ENCODE data around the gene BSX. TPM values are rescaled to one million over a fixed set of nuclear protein-coding genes. Genes with fewer than 3 reads are reported as not detected.
A peak's percentile ranks its signal among the peaks of the same experiment; 100 is the strongest.

BSX gene
- total RNA-seq, 1 donor from 2014 or later = not detected

- H3K4me3 Mint-ChIP-seq = no peak overlapping the region
- Histone ChIP-seq H3K9me3 (ENCODE audit: low read depth) (no peaks in the 10 kb centered on the region), H3K4me1 (no peaks in the 10 kb centered on the region), H4K20me1 (ENCODE audit: low read depth) (no peaks in the 10 kb centered on the region), H3K36me3 (no peaks in the 10 kb centered on the region), H3K27ac (no peak overlapping the region), H3K27me3 (no peaks in the 10 kb centered on the region), H3K9ac (no peak overlapping the region), H3K79me2 (ENCODE audit: low read depth) (no peaks in the 10 kb centered on the region), H3K4me3 (no peak overlapping the region), H3K4me2 (no peak overlapping the region), H2AFZ (replicated peaks) (no peak overlapping the region), H3F3A (ENCODE audit: low read depth) (no peaks in the 10 kb centered on the region)
- no peak for DNase-seq (ENCODE audit: low spot score)
- H3K9me3 Mint-ChIP-seq = peaks cover 3% of the 10 kb centered on the region
- H3K4me1 Mint-ChIP-seq = no peaks in the 10 kb centered on the region
- no peak overlapping the region for H3K27ac Mint-ChIP-seq
- H3K27me3 Mint-ChIP-seq (ENCODE audit: insufficient read depth, low read depth) = no peaks in the 10 kb centered on the region
- TF ChIP-seq, protein P1, sequence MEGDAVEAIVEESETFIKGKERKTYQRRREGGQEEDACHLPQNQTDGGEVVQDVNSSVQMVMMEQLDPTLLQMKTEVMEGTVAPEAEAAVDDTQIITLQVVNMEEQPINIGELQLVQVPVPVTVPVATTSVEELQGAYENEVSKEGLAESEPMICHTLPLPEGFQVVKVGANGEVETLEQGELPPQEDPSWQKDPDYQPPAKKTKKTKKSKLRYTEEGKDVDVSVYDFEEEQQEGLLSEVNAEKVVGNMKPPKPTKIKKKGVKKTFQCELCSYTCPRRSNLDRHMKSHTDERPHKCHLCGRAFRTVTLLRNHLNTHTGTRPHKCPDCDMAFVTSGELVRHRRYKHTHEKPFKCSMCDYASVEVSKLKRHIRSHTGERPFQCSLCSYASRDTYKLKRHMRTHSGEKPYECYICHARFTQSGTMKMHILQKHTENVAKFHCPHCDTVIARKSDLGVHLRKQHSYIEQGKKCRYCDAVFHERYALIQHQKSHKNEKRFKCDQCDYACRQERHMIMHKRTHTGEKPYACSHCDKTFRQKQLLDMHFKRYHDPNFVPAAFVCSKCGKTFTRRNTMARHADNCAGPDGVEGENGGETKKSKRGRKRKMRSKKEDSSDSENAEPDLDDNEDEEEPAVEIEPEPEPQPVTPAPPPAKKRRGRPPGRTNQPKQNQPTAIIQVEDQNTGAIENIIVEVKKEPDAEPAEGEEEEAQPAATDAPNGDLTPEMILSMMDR (IDR thresholded peaks at IDR 0.05) = no peak
- no peak for TF ChIP-seq EZH2 (IDR thresholded peaks at IDR 0.05)
- no peak for TF ChIP-seq EZH2phosphoT487 (IDR thresholded peaks at IDR 0.05)
- peaks cover 2% of the 10 kb centered on the region for H3K36me3 Mint-ChIP-seq
Measured at GRCh38 chr11:122937983-122938382, 43.7 kb downstream of the BSX start.

DNA sequence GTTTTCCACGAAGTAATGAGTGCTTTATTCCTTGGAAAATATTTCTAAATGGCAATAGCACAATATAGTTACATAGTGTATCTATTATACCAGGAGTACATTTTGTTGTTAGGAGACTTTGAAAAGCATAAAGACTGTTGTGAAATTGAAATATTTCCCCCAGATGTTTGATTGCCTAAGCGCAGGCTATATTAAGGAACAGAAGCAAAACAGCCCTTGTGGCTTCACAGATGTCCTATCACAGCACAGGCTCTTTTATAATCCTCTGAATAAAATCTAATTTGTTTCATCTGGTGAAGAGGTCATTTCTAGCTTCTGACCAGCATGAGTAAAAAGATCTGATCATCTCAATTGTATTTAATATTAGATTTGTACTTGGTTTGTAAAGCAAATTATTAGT lies 48.2 kb downstream of the BSX start:
- Histone ChIP-seq H3K4me1 (peaks cover 12% of the 10 kb centered on the region), H3K4me2 (no peak overlapping the region), H3K9ac (no peak overlapping the region), H3K27me3 (no peaks in the 10 kb centered on the region), H4K20me1 (ENCODE audit: low read depth) (no peaks in the 10 kb centered on the region), H3K36me3 (no peaks in the 10 kb centered on the region), H3K9me3 (ENCODE audit: low read depth) (no peaks in the 10 kb centered on the region), H3K4me3 (no peak overlapping the region), H2AFZ (replicated peaks) (no peak overlapping the region), H3K27ac (no peak overlapping the region), H3F3A (ENCODE audit: low read depth) (no peaks in the 10 kb centered on the region), H3K79me2 (ENCODE audit: low read depth) (no peaks in the 10 kb centered on the region)
- H3K4me1 Mint-ChIP-seq = peaks cover 2% of the 10 kb centered on the region
- H3K4me3 Mint-ChIP-seq = no peak overlapping the region
- no peaks in the 10 kb centered on the region for H3K27me3 Mint-ChIP-seq (ENCODE audit: insufficient read depth, low read depth)
- peaks cover 3% of the 10 kb centered on the region for H3K9me3 Mint-ChIP-seq
- TF ChIP-seq EZH2 (IDR thresholded peaks at IDR 0.05) = no peak
- TF ChIP-seq, protein P1 (IDR thresholded peaks at IDR 0.05) = no peak
- DNase-seq (ENCODE audit: low spot score) = no peak
- H3K36me3 Mint-ChIP-seq = peaks cover 2% of the 10 kb centered on the region
- no peak overlapping the region for H3K27ac Mint-ChIP-seq

GRCh38 chr11:122931510-122931909 lies 50.1 kb downstream of the BSX start:
- TF ChIP-seq EZH2 (IDR thresholded peaks at IDR 0.05) (no peak), EZH2phosphoT487 (IDR thresholded peaks at IDR 0.05) (no peak)
- TF ChIP-seq, protein P1 (IDR thresholded peaks at IDR 0.05) = no peak
- Histone ChIP-seq H4K20me1 (ENCODE audit: low read depth) (no peaks in the 10 kb centered on the region), H3K27me3 (no peaks in the 10 kb centered on the region), H3K4me2 (peak overlapping the region; percentile 28), H3K79me2 (ENCODE audit: low read depth) (no peaks in the 10 kb centered on the region), H3K4me3 (no peak overlapping the region), H3F3A (ENCODE audit: low read depth) (no peaks in the 10 kb centered on the region), H3K9me3 (ENCODE audit: low read depth) (no peaks in the 10 kb centered on the region), H3K9ac (no peak overlapping the region), H3K27ac (no peak overlapping the region), H2AFZ (replicated peaks) (no peak overlapping the region), H3K36me3 (no peaks in the 10 kb centered on the region), H3K4me1 (peaks cover 12% of the 10 kb centered on the region)
- H3K4me1 Mint-ChIP-seq = peaks cover 2% of the 10 kb centered on the region
- peaks cover 3% of the 10 kb centered on the region for H3K9me3 Mint-ChIP-seq
- peaks cover 3% of the 10 kb centered on the region for H3K27me3 Mint-ChIP-seq (ENCODE audit: insufficient read depth, low read depth)
- DNase-seq (ENCODE audit: low spot score) = peak; percentile 41
- H3K4me3 Mint-ChIP-seq = no peak overlapping the region
- H3K27ac Mint-ChIP-seq = no peak overlapping the region
- peaks cover 2% of the 10 kb centered on the region for H3K36me3 Mint-ChIP-seq

Other genes starting within 250 kb of the BSX start
- not detected in 2 replicates for gene CRTAM, start 143.3 kb downstream of the BSX start, total RNA-seq (ENCODE audit: low replicate concordance)
- gene JHY, start 99.1 kb downstream of the BSX start, total RNA-seq (ENCODE audit: low replicate concordance) = 0.69 and 1.4 TPM in 2 replicates
- gene HSPA8, start 80.3 kb upstream of the BSX start, total RNA-seq (ENCODE audit: low replicate concordance) = 1,453 and 1,464 TPM in 2 replicates
- gene CLMP, start 213.4 kb upstream of the BSX start, total RNA-seq (ENCODE audit: low replicate concordance) = 5.7 and 10.7 TPM in 2 replicates